HL-60 (cell line): ENCODE data around the gene FCRL3.
A peak's percentile ranks its signal among the peaks of the same experiment; 100 is the strongest.

ENCODE experiments used
- DNase-seq, 2 experiments: peaks; one replicate each; pipeline ENCODE4 v3.0.0-alpha.2; 2010 to 2020; ENCODE audit warnings: low read depth in 1 of 2, low spot score in 1 of 2
- H3K27ac ChIP-seq: fragments of 250-450 bp; sonication (Bioruptor Pico); replicated peaks from 2 replicates; pipeline ENCODE4 v1.5.1; 2020; ENCODE audit warnings: mild to moderate bottlenecking, moderate library complexity
- H3K27me3 ChIP-seq: fragments of 250-450 bp; sonication (Bioruptor Pico); 2 replicates; pipeline ENCODE4 v1.5.1; 2021; ENCODE audit warnings: mild to moderate bottlenecking, moderate library complexity; ENCODE audit not compliant: insufficient read depth, poor library complexity, severe bottlenecking
- H3K4me3 ChIP-seq: replicated peaks from 2 replicates; pipeline ENCODE4 v1.5.1; 2011; ENCODE audit warnings: mild to moderate bottlenecking, control low read depth, low read length; ENCODE audit not compliant: insufficient read depth
- CTCF ChIP-seq: IDR thresholded peaks from one replicate; pipeline ENCODE4 v1.5.1; 2011; ENCODE audit warnings: low read length, control low read depth, inconsistent platforms; ENCODE audit not compliant: insufficient read depth
- GABPA ChIP-seq: IDR thresholded peaks from 2 replicates; pipeline ENCODE4 v1.6.1; 2012; ENCODE audit warnings: low read depth
- POLR2AphosphoS5 ChIP-seq: IDR thresholded peaks from 2 replicates; pipeline ENCODE4 v1.6.1; 2012; ENCODE audit warnings: low read depth
- SPI1 ChIP-seq: IDR thresholded peaks from 2 replicates; pipeline ENCODE4 v1.6.1; 2012; ENCODE audit warnings: low read depth, mild to moderate bottlenecking, borderline replicate concordance
- TF ChIP-seq, protein P1 (sequence below): IDR thresholded peaks from 2 replicates; pipeline ENCODE4 v1.6.1; 2012; ENCODE audit warnings: low read depth; ENCODE audit not compliant: insufficient replicate concordance

Gene FCRL3

DNA sequence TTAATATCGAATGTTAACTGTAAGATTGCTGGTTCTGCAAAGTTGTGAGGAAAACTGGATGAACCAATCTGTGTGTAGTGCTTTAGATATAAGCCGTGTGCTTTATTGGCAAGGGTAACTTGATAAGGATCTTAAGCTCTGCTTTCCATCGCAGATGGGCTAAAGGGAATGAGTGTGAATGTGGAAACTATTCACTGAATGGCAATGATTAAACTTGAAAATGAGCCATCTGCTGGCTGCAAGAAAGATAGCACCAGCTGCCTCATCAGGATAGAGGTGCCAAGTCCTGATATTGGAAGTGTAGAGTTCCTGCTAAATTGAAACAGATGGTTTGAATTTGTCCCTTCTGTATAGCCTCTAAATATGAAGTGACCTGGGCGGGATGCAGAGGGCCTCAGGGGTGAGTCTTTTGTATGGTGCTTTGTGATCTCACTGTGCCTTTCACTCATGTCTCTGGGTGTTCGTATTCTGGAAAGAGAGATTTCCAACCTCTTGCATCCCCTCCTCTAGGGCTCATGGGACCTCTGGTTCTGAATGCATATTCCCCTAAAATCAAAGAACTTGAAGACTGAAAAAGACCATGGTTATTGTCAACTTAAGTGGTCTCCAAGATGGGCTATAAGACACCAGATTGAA, 9.2 kb downstream of the FCRL3 start:
- peak; percentile 11 to 27 for DNase-seq
- no peaks in the 10 kb centered on the region for H3K27me3 ChIP-seq
- TF ChIP-seq CTCF (peak; percentile 83), SPI1 (no peak)
- no peak overlapping the region for H3K27ac ChIP-seq
- H3K4me3 ChIP-seq = no peak overlapping the region

DNA sequence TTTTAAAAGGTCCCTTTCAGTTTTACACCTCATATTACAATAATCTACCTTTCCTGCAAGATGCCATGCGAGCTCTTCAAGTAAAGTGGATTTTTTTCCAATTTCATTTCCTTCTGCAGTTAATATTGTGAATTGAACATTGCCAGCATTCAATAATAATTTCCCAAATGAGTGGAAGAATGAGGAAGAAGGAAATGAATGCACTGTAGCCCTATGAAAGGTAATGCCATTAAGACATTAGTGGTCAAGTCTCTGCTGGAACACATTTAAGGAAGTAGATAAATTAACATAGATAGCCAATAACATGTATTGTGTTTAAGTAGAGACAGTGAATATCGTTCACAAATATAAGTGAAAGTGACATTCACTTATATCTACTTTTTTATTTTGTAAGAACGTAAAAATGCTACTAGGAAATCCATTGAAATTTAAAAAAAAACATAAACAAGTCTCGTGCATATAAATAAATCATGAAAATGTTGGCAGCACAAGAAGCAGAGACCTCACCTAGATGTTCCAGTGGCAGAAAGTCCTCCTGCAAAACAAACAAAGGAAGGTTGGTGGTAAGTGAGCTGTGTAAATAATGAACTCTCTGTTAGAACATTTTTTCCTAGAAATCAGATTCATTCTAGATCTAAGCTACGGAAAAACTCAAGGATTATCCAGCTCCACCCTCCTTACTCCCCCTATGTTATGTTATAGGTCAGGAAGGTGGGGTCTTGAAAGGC, 17.7 kb downstream of the FCRL3 start:
- Histone ChIP-seq H3K27me3 (no peaks in the 10 kb centered on the region), H3K4me3 (no peak overlapping the region), H3K27ac (no peak overlapping the region)
- no peak for DNase-seq
- TF ChIP-seq GABPA (no peak), POLR2AphosphoS5 (no peak), CTCF (no peak), SPI1 (no peak)
- TF ChIP-seq, protein P1, sequence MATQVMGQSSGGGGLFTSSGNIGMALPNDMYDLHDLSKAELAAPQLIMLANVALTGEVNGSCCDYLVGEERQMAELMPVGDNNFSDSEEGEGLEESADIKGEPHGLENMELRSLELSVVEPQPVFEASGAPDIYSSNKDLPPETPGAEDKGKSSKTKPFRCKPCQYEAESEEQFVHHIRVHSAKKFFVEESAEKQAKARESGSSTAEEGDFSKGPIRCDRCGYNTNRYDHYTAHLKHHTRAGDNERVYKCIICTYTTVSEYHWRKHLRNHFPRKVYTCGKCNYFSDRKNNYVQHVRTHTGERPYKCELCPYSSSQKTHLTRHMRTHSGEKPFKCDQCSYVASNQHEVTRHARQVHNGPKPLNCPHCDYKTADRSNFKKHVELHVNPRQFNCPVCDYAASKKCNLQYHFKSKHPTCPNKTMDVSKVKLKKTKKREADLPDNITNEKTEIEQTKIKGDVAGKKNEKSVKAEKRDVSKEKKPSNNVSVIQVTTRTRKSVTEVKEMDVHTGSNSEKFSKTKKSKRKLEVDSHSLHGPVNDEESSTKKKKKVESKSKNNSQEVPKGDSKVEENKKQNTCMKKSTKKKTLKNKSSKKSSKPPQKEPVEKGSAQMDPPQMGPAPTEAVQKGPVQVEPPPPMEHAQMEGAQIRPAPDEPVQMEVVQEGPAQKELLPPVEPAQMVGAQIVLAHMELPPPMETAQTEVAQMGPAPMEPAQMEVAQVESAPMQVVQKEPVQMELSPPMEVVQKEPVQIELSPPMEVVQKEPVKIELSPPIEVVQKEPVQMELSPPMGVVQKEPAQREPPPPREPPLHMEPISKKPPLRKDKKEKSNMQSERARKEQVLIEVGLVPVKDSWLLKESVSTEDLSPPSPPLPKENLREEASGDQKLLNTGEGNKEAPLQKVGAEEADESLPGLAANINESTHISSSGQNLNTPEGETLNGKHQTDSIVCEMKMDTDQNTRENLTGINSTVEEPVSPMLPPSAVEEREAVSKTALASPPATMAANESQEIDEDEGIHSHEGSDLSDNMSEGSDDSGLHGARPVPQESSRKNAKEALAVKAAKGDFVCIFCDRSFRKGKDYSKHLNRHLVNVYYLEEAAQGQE = no peak

DNA sequence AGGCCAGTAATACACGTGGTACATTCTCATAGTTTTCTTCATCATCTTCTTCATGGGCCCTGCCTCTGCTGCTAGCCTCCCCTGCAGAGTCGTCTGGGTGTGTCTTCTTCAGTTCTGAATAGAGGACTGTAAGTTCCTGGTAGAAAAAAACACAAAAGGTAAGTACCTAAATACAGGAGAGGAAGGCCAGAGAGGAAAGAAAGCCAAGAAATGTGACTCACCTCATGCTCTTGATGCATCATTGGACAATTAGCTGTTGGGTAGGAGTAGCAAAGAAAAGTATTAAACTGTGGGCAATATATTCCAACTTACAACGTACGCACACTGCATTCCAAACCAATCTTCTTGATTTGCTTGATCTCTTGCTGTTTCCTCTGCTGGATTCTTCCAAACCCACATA, 21.8 kb downstream of the FCRL3 start:
- no peak for DNase-seq
- no peak overlapping the region for H3K4me3 ChIP-seq
- H3K27ac ChIP-seq = no peak overlapping the region
- H3K27me3 ChIP-seq = no peaks in the 10 kb centered on the region
- TF ChIP-seq SPI1 (no peak), GABPA (no peak), CTCF (no peak), POLR2AphosphoS5 (no peak)
- TF ChIP-seq, protein P1 = no peak
